Measurements from ENCODE around the gene DHRS7.
A peak's percentile ranks its signal among the peaks of the same experiment; 100 is the strongest.

DHRS7 gene

DNA sequence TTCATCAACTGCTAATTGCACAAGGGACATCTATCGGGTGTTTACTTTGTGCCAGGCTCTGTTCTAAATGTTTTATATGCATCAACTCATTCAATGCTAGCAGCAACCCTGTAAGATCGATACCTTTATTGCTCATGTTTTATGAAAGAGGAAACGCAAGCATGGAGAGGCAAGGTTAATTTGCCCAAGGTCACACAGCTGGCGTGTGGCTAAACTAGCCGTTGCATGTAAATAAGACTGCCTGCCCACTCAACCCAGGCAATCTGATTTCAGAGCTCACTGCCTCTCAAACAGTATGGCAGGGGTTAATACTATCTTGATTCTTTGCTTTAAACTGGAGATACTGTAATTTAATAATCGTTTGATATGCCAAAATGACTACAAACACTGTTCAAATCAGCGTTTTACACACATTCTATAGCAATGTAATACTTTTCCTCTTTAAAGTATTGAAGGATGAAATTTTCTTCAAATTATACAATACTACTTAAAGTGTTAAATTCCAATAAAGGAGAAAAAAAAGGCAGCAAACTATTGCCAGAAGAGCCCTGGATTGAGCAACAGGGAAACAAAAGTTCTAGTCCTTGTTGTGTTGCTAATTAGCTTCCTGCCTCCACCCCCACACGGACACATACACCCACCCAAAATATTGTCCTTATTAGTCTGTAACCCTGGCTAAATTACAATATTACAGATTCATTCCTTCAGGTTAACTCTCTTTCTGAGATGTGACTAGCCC lies 39.1 kb upstream of the DHRS7 start:
- Histone ChIP-seq H3K4me3 (ENCODE audit: low read length) (no peak overlapping the region), H3K9me3 (ENCODE audit: control insufficient read depth, low read length) (peaks cover 9% of the 10 kb centered on the region), H3K4me1 (ENCODE audit: control insufficient read depth, insufficient read depth, low read length) (peaks cover 8% of the 10 kb centered on the region), H3K36me3 (ENCODE audit: control insufficient read depth, insufficient read depth, low read length, severe bottlenecking) (no peaks in the 10 kb centered on the region), H3K27me3 (replicated peaks; ENCODE audit: control insufficient read depth, insufficient read depth, low read length) (peaks cover 4% of the 10 kb centered on the region), H3K9ac (ENCODE audit: low read length) (no peak overlapping the region)
- no peak for DNase-seq (ENCODE audit: low read depth)

DNA sequence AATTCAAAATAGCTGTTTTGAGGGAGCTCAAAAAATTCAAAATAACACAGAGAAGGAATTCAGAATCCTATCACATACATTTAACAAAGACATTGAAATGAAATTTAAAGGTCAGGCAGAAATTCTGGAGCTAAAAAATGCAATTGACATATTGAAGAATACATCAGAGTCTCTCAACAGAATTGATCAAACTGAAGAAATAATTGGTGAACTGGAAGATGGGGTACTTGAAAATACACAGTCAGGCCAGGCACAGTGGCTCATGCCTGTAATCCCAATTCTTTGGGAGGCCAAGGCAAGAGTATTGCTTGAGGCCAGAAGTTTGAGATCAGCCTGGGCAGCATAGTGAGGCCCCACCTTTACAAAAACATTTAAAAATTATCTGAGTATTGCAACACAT lies 34.1 kb upstream of the DHRS7 start:
- DNase-seq (ENCODE audit: low read depth) = no peak
- Histone ChIP-seq H3K9me3 (ENCODE audit: control insufficient read depth, low read length) (peaks cover 9% of the 10 kb centered on the region), H3K27me3 (replicated peaks; ENCODE audit: control insufficient read depth, insufficient read depth, low read length) (no peaks in the 10 kb centered on the region), H3K9ac (ENCODE audit: low read length) (no peak overlapping the region), H3K36me3 (ENCODE audit: control insufficient read depth, insufficient read depth, low read length, severe bottlenecking) (no peaks in the 10 kb centered on the region), H3K4me3 (ENCODE audit: low read length) (no peak overlapping the region), H3K4me1 (ENCODE audit: control insufficient read depth, insufficient read depth, low read length) (peaks cover 5% of the 10 kb centered on the region)

DNA sequence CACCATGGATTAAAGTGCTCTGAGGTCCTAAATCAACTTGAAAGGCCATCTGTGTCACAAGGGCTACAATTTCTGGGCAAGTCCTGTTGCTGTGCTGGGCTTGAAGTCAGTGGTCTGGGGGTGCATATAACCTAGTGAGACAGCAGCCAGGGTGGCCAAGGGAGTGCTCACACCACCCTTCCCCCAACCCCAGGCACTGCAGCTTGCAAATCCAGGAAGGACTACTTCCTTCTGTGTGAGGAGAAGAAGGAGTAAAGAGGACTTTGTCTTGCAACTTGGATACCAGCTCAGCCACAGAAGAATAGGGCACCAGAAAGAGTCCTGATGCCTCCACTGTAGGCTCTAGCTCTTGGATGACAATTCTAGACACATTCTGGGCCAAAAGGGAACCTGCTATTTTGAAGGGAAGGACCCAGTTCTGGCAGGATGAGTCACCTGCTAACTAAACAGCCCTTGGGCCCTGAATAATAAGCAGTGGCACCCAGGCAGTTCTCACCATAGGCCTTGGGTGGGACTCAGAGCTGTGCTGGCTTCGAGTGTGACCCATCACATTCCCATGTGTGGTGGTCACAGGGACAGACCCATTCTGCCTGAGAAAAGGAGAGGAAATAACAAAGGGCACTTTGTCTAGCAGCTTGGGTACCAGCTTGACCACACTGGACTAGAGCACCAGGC lies 32.6 kb upstream of the DHRS7 start:
- no peaks in the 10 kb centered on the region for H3K4me1 ChIP-seq (ENCODE audit: control insufficient read depth, insufficient read depth, low read length)
- no peak overlapping the region for H3K9ac ChIP-seq (ENCODE audit: low read length)
- H3K36me3 ChIP-seq (ENCODE audit: control insufficient read depth, insufficient read depth, low read length, severe bottlenecking) = no peaks in the 10 kb centered on the region
- H3K9me3 ChIP-seq (ENCODE audit: control insufficient read depth, low read length) = peaks cover 9% of the 10 kb centered on the region
- H3K4me3 ChIP-seq (ENCODE audit: low read length) = no peak overlapping the region
- DNase-seq (ENCODE audit: low read depth) = no peak
- no peaks in the 10 kb centered on the region for H3K27me3 ChIP-seq (replicated peaks; ENCODE audit: control insufficient read depth, insufficient read depth, low read length)

DNA sequence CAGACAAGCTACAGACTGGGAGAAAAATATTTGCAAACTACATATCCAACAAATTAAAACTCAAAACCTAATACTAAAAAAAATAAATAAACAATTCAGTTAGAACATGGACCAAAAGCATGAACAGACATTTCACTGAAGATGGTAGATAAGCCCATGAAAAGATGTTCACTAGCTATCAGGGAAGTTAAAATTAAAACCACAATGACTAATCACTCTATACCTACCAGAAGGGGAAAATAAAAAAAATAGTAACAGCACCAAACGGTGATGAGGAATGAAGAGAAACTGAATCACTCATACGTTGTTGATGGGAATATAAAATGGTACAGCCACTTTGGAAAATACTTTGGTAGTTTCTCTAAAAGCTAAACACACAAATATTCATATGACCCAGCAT lies 31.1 kb upstream of the DHRS7 start:
- Histone ChIP-seq H3K4me3 (ENCODE audit: low read length) (no peak overlapping the region), H3K9me3 (ENCODE audit: control insufficient read depth, low read length) (peaks cover 9% of the 10 kb centered on the region), H3K27me3 (replicated peaks; ENCODE audit: control insufficient read depth, insufficient read depth, low read length) (no peaks in the 10 kb centered on the region), H3K36me3 (ENCODE audit: control insufficient read depth, insufficient read depth, low read length, severe bottlenecking) (no peaks in the 10 kb centered on the region), H3K9ac (ENCODE audit: low read length) (no peak overlapping the region), H3K4me1 (ENCODE audit: control insufficient read depth, insufficient read depth, low read length) (no peaks in the 10 kb centered on the region)
- no peak for DNase-seq (ENCODE audit: low read depth)

DNA sequence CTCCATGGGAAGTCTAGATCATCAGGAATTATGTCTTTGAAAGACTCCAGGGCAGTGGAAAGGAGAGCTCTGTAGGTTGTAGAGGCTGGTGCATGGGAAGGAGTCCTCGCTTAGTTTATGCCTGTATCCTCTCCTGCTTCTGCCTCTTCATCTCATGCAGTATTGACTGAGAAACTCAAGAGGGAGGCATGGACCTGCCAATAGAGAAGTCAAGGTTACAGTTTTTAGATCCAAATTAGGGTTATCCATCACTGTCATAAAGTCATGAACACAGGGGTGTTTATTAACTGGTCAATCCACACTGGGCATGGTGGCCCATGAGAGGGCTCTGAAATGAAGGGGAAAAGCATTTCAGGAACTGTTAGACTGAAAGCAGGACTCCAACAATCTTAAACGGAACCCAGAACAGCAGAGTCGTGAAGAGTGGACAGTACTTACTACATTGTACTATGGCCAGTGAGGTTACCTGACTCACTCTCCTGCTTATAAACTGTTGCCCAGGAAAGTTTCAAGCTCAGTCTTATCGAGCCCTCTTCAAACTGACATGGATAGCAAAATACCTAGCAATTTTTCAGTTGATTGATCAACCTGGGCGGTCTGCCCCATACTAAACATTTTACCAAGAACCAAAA lies 30.1 kb upstream of the DHRS7 start:
- Histone ChIP-seq H3K27me3 (replicated peaks; ENCODE audit: control insufficient read depth, insufficient read depth, low read length) (no peaks in the 10 kb centered on the region), H3K9me3 (ENCODE audit: control insufficient read depth, low read length) (peaks cover 9% of the 10 kb centered on the region), H3K4me3 (ENCODE audit: low read length) (no peak overlapping the region), H3K4me1 (ENCODE audit: control insufficient read depth, insufficient read depth, low read length) (no peaks in the 10 kb centered on the region), H3K36me3 (ENCODE audit: control insufficient read depth, insufficient read depth, low read length, severe bottlenecking) (no peaks in the 10 kb centered on the region), H3K9ac (ENCODE audit: low read length) (no peak overlapping the region)
- no peak for DNase-seq (ENCODE audit: low read depth)

DNA sequence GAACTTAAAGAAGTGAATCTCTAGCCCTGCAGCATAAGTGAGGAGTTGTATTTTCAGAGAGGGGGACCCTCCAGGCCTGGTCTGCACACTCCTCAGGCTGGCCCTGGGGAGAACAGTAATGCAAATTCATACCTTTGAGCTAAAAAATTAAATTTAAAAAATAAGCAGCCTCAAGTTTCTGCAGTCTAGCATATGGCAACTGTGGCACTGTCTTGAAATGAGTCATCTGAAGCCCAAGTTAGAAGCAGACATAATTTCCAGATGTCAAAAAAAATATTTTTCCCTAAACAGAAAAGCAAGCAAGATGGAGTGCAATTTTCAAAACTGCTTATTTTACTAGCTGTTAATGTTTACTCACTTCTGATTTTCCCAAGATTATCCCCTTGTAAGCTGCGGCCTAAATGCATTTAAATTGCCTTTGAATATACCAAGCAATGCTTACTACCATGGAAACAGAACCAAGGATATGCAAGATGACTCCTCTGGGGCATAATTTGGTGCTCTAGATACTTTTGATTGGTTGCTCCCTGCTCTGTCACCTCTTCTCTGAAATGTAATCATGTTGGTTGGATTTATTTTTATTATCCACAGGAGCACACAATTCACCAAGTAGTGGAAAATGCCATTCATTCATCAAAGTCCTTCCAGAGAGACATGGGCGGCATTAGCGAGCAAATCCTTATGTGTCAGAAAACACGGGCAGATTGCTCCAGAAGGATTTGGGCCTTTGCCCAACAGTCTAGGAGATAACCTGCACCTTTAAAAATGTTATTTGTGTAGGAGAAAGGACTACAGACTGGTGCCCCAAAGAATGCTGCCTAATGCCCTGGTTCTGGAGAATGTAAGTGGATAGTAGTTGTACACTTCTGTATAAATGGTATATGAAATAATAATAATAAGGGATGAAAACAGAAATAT lies 25.0 kb upstream of the DHRS7 start:
- H3K9ac ChIP-seq (ENCODE audit: low read length) = no peak overlapping the region
- peak; percentile 37 for DNase-seq (ENCODE audit: low read depth)
- H3K4me3 ChIP-seq (ENCODE audit: low read length) = no peak overlapping the region
- no peaks in the 10 kb centered on the region for H3K36me3 ChIP-seq (ENCODE audit: control insufficient read depth, insufficient read depth, low read length, severe bottlenecking)
- no peaks in the 10 kb centered on the region for H3K9me3 ChIP-seq (ENCODE audit: control insufficient read depth, low read length)
- no peaks in the 10 kb centered on the region for H3K27me3 ChIP-seq (replicated peaks; ENCODE audit: control insufficient read depth, insufficient read depth, low read length)
- H3K4me1 ChIP-seq (ENCODE audit: control insufficient read depth, insufficient read depth, low read length) = no peaks in the 10 kb centered on the region

DNA sequence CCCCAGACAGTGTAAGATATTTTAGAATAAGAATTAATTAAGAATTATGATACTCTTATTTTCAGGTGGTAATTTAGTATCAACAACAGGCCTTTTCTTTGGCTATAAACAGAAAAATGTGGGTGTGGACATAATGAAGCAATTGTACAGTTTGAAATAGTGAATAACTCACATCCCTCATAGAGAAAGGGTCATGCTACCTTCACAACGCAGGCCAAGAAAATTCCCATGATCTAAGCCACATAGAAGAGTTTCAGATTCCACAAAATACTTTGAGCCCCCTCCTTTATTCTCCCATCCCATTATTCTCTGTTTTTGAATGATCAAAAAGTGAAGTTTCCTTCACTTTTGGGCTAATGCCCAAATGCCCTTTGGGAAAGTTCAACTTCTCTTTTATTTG lies 23.5 kb upstream of the DHRS7 start:
- no peak overlapping the region for H3K9ac ChIP-seq (ENCODE audit: low read length)
- DNase-seq (ENCODE audit: low read depth) = peak; percentile 1
- H3K4me1 ChIP-seq (ENCODE audit: control insufficient read depth, insufficient read depth, low read length) = no peaks in the 10 kb centered on the region
- no peak overlapping the region for H3K4me3 ChIP-seq (ENCODE audit: low read length)
- no peaks in the 10 kb centered on the region for H3K36me3 ChIP-seq (ENCODE audit: control insufficient read depth, insufficient read depth, low read length, severe bottlenecking)
- H3K27me3 ChIP-seq (replicated peaks; ENCODE audit: control insufficient read depth, insufficient read depth, low read length) = no peaks in the 10 kb centered on the region
- H3K9me3 ChIP-seq (ENCODE audit: control insufficient read depth, low read length) = no peaks in the 10 kb centered on the region

DNA sequence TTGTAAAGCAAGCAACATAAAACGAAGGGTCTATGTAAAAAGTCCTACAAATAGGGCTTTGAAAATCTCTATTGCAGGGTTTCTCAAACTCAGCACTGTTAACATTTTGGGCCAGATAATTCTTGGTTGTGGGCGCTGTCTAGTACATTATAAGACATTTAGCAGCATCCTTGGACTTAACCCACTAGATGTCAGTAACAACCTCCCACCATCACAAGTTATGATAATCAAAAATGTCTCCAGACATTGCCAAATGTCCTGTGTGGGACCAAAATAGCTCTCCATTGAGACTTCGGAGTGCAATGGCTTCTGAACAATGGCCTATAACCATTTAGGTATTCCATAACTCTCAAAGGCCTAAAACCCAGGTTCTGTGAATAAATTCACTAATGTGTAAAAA lies 22.9 kb upstream of the DHRS7 start:
- H3K4me3 ChIP-seq (ENCODE audit: low read length) = no peak overlapping the region
- no peaks in the 10 kb centered on the region for H3K27me3 ChIP-seq (replicated peaks; ENCODE audit: control insufficient read depth, insufficient read depth, low read length)
- no peak for DNase-seq (ENCODE audit: low read depth)
- no peak overlapping the region for H3K9ac ChIP-seq (ENCODE audit: low read length)
- no peaks in the 10 kb centered on the region for H3K4me1 ChIP-seq (ENCODE audit: control insufficient read depth, insufficient read depth, low read length)
- H3K36me3 ChIP-seq (ENCODE audit: control insufficient read depth, insufficient read depth, low read length, severe bottlenecking) = no peaks in the 10 kb centered on the region
- no peaks in the 10 kb centered on the region for H3K9me3 ChIP-seq (ENCODE audit: control insufficient read depth, low read length)

DNA sequence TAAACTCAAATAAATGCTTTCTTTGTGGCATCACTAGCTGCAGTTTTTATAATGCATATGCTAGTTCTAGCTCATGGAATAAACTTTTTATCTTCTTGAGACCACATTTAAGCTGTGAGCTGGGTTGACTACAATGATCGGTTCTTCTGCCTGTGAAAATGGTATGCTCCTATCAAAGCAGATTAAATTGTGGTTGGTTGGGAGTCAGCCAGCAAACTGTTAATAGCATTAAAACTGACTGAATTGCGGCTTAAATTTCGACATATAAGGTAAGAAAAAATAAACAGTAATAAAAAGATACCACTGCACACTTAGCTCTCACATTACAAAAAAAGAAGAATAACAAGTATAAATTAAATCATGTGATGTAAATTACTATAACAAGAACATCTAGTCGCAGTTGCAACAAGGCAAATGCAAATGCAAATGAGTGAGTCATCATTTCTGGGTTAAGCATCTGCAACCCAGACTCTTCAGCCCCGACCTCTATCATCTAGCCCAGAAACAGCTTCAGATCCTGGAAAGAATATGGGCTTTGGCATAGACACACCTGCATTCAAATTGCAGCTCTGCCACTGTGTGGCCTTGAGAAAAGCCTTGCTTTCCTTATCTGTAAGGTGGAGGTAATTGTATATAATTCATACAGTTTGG lies 19.8 kb upstream of the DHRS7 start:
- DNase-seq (ENCODE audit: low read depth) = no peak
- Histone ChIP-seq H3K4me3 (ENCODE audit: low read length) (no peak overlapping the region), H3K9ac (ENCODE audit: low read length) (no peak overlapping the region), H3K36me3 (ENCODE audit: control insufficient read depth, insufficient read depth, low read length, severe bottlenecking) (no peaks in the 10 kb centered on the region), H3K4me1 (ENCODE audit: control insufficient read depth, insufficient read depth, low read length) (no peaks in the 10 kb centered on the region), H3K9me3 (ENCODE audit: control insufficient read depth, low read length) (no peaks in the 10 kb centered on the region), H3K27me3 (replicated peaks; ENCODE audit: control insufficient read depth, insufficient read depth, low read length) (no peaks in the 10 kb centered on the region)

DNA sequence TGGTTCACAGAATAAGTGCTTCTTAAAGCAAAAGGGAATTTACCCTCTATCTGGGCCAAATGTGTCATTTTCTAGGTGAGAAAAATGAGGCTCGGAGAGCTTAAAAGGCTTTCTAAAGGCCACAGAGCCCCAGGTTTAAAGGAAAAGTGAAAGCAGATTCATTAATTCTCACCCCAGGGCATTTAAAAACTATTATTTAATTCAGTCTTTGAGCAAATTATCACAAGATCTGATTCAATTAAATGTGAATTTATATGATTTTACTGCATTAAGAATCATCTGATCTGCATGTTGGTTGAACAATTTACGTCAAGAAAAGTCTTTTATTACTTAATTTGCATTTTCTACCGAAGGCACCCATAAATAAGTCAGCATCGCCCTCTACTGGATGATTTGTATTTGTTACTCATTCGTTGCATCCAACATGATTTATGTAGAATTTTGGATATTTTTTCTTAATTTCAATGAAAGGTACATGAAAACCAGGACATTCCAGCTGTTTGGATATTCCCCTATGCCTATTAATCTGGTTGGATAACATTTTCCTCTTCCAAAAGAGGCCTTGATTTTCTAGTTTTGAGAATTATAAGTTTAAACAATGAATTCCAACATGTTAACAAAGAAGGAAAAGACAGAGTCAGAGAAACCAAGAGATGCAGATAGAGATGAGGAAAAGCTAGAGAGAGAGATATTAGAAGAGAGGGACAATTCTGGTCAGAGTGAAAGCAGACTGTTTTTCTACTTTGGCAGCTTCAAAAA lies 19.1 kb upstream of the DHRS7 start:
- no peaks in the 10 kb centered on the region for H3K27me3 ChIP-seq (replicated peaks; ENCODE audit: control insufficient read depth, insufficient read depth, low read length)
- H3K4me1 ChIP-seq (ENCODE audit: control insufficient read depth, insufficient read depth, low read length) = peaks cover 4% of the 10 kb centered on the region
- DNase-seq (ENCODE audit: low read depth) = peak; percentile 94
- peak overlapping the region; percentile 77 for H3K4me3 ChIP-seq (ENCODE audit: low read length)
- H3K9ac ChIP-seq (ENCODE audit: low read length) = peak overlapping the region; percentile 75
- H3K36me3 ChIP-seq (ENCODE audit: control insufficient read depth, insufficient read depth, low read length, severe bottlenecking) = no peaks in the 10 kb centered on the region
- H3K9me3 ChIP-seq (ENCODE audit: control insufficient read depth, low read length) = no peaks in the 10 kb centered on the region

Measured in adipocyte (in vitro differentiated cells).